NOMO-1 (cell line): ENCODE measurements around the gene PROKR2.

ENCODE experiments used
- DNase-seq, 2 experiments: peaks; one replicate each; lab custom pipeline; 2025; ENCODE audit not compliant: unreplicated experiment in 2 of 2; lab: John Stamatoyannopoulos, UW

PROKR2 gene

DNA sequence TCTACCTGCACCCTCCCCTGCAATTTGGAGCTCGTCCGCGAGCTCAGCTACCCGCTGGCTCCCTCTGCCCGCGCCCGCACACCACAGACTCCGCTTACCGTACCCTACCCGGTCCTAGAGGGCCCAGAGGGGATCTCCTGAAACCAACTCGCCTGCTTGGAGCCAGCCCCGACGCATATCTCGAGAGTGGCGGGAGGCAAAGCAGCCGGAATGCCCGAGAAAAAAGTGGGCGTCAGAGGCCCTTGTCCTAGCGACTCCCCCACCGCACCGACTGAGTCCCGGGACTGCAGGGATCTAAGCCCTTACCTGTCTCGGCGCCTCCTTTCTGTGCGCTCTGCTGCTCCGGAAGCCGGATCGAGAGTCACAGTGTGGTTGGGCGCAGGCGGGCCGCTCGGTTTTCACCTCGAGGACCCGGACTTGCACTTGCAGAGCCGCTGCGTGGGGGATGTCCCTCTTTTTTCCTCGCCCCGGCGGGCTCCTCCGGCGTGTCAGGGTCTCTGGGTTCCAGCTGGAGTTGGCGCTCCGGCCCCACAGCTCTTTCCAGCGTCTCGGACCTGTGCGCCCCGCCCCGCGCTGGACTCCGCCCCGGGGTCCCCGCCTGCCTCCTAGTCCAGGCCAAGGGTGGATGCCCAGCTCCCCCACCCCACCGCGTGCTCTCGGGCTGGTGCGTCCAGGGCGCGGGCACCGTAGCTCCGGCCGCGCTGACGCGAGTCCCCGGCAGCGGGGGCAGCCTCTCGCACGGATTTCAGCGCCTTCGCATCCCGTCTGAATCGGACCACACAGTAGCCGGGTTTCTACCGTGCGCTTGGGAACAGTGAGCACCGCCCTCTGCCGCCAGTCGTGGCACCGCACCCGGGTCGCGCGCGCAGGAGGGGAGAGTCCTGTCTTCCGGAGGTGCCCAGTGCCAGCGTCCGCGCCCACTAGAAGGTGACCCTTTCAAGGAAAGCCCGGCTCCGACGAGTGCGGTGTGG lies at the start of gene PROKR2:
Gene PROKR2, minus strand, starts transcription at position 767 of the 971 bp plus-strand sequence. CDS start 2,585 bp downstream, outside the sequence.
- DNase-seq: no peak

GRCh38 chr20:5364997-5365597 lies 48.3 kb upstream of the PROKR2 start:
- no peak for DNase-seq

DNA sequence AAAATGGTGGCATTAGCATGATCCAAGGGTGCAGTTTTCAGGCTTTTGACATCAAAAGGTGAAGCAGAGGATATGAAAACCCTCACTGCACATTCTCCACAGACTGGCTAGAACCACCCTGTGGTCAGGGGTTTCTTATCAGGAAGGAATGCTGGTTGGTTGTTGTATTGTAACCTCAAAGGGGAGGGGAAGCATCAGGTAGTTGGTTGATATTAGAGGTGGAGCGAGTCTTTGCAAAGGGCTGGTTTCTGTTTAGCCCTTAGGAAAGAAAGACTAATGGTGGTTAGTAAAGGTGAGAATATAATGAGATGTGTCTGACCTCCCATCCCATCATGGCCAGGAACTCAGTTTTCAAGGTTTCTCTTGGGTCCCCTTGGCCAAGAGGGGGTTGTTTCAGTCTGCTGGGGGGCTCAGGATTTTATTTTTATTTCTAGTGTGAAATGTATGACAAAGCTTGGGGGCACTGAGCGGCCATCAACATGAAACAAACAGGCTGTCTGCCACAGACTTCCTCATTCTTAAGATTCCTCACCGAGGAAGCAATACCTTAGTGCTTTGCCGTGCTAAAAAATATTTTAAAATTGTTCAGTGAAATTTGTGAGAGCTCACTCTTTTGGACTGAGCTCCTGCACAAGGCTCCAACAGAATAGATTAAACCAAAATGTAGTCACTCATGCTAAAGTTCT lies 47.5 kb upstream of the PROKR2 start:
- DNase-seq: peak; percentile 22 to 46

GRCh38 chr20:5362771-5363170 lies 46.0 kb upstream of the PROKR2 start:
- DNase-seq: no peak

- no peak for DNase-seq
Measured at GRCh38 chr20:5361176-5361575, 44.4 kb upstream of the PROKR2 start.

- DNase-seq: peak; percentile 90 to 95
Measured at GRCh38 chr20:5357946-5358345, 41.2 kb upstream of the PROKR2 start.

DNA sequence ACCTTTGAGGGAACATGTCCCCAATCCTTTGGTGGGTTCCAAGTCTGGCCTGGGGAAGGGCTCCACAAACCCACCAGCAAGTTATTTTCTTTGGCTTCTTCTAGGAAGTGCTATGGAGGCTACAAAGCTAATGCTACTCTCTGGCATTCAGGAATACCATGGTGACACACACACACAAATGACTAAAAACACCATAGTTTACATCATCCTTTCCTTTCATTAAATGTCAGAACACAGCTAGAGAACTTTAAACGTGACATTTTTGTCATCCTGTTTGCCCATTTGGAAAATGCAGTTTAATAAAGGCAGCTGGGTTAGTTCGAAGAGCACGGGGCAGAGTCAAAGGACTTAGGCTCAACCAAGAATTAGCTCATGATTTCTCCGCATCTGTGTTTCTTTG lies 40.2 kb upstream of the PROKR2 start:
- DNase-seq: no peak

GRCh38 chr20:5354901-5355300 lies 38.1 kb upstream of the PROKR2 start:
- peak in 1 of 2 experiments; percentile 21 for DNase-seq

GRCh38 chr20:5353624-5354496 lies 37.1 kb upstream of the PROKR2 start:
- DNase-seq: peak in 1 of 2 experiments; percentile 58

DNA sequence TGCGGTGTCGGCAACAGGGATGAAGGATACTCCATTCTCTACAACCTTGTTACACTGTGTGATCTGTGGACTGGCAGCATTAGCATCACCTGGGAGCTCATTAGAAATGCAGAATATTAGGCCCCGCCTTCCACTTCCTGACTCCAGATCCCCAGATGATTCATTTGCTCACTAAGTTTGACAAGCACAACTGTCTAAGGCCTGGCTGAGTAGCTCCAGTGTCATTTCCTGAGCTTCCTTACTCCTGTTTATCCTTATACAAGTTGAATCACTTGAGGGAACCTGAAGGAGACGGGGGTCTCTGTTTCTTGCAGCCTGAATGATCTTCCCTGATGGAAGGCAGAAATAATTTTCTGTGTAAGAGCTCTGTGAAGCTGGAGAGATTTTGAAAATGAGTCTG lies 32.7 kb upstream of the PROKR2 start:
- no peak for DNase-seq

DNA sequence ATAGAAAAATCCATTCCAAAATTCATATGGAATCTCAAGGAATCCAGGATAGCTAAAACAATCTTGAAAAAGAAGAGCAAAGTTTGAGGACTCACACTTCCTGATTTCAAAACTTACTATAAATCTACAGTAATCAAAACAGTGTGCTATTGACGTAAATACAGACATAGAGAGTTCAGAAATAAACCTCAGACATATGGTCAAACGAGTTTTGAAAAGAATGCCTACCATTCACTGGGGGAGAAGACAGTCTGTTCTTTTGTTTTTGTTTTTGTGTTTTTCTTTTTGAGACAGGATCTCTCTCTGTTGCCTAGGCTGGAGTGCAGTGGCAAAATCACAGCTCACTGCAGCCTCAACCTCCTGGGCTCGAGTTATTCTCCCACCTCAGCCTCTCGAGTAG lies 25.3 kb upstream of the PROKR2 start:
- no peak for DNase-seq

DNA sequence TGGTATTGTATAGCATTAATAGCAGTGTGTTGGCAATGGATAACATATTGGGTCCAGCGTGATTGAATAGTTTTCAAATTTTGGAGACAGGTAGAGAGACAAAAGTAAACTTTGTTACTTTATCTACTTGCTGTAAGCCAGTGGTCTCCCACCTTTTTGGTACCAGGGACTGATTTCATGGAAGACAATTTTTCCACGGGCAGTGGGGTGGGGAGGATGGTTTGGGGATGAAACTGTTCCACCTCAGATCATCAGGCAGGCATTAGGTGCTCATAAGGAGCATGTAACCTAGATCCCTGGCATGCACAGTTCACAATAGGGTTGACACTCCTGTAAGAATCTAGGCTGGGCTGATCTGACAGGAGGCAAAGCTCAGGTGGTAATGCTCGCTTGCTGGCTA lies 14.6 kb upstream of the PROKR2 start:
- DNase-seq: no peak

- no peak for DNase-seq
Measured at GRCh38 chr20:5328268-5328667, 11.5 kb upstream of the PROKR2 start.

- no peak for DNase-seq
Measured at GRCh38 chr20:5327356-5327755, 10.6 kb upstream of the PROKR2 start.

- DNase-seq: no peak
Measured at GRCh38 chr20:5315807-5316187, 957 bp downstream of the PROKR2 start.

DNA sequence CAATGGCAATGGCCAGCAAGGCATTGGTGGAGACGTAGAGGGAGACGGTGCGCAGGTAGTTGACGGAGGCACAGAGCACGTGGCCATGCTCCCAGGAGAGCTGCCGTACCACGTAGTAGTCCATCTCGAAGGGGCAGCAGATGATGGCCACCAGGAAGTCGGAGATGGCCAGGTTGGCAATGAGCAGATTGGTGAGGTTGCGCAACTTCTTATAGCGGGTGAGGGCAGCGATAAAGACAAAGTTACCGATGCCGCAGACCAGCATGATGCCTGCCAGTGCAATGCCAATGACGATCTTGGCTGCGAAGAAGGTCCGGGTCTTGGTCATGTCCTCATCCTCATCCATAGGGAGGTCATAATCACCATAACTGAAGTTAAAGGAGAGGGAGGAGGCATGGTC lies 2.8 kb downstream of the PROKR2 start:
- no peak for DNase-seq

GRCh38 chr20:5312518-5312917 lies 4.2 kb downstream of the PROKR2 start:
- no peak for DNase-seq

GRCh38 chr20:5309971-5310370 lies 6.8 kb downstream of the PROKR2 start:
- no peak for DNase-seq

GRCh38 chr20:5298811-5299210 lies 17.9 kb downstream of the PROKR2 start:
- no peak for DNase-seq

- DNase-seq: no peak
Measured at GRCh38 chr20:5297280-5298004, 19.3 kb downstream of the PROKR2 start.
